Kidney epithelial cell (primary cell): ENCODE measurements around the gene TMC6. TPM values are rescaled to one million over a fixed set of nuclear protein-coding genes. Genes with fewer than 3 reads are reported as not detected.

Experiments
- DNase-seq: peaks from one replicate; pipeline ENCODE4 v3.0.0-alpha.2; 2010; ENCODE audit warnings: low read depth
- H3K27me3 ChIP-seq: 2 replicates; pipeline ENCODE4 v1.6.0; 2011; ENCODE audit warnings: low read length; ENCODE audit not compliant: control insufficient read depth, insufficient read depth
- H3K36me3 ChIP-seq: 2 replicates; pipeline ENCODE4 v1.5.1; 2011; ENCODE audit warnings: low read length; ENCODE audit not compliant: control insufficient read depth, insufficient read depth
- H3K4me3 ChIP-seq: 2 replicates; pipeline ENCODE4 v1.5.1; 2011; ENCODE audit warnings: low read depth, mild to moderate bottlenecking, control low read depth, low read length
- total RNA-seq: library from RNA; depleted of rRNA; stranded (reverse); fragments of >200 nt; gene quantifications from 2 replicates; pipeline ENCODE4 v1.2.3, GENCODE V29; 2015
- TF ChIP-seq, protein P1 (sequence below): IDR thresholded peaks from 2 replicates; pipeline ENCODE4 v1.5.1; 2011; ENCODE audit warnings: mild to moderate bottlenecking, moderate library complexity, low read length, control low read depth, inconsistent platforms; ENCODE audit not compliant: insufficient read depth, poor library complexity, severe bottlenecking

TMC6 gene
- total RNA-seq, 1 donor from 2014 or later: 88.7 TPM

DNA sequence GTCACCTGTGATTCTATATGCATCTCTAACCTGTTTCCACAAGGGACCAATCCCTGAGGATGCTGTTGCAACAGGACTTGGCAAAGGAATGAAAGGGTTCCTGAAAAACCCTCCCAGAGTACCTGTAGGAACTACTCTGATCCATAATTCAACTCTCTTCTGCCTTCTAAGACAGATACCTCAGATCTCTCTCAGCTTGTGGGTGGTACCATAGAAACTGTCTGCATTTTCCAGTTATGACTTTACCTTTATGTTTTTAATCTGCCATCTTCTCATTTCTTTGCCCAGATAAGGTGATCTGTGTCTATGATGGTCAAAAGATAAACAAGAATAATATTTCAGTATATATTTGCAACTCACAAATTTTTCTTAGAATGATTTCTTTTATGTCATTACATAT, 65.1 kb downstream of the TMC6 start:
- DNase-seq: no peak
- H3K4me3 ChIP-seq: no peak overlapping the region
- no peaks in the 10 kb centered on the region for H3K36me3 ChIP-seq
- TF ChIP-seq, protein P1, sequence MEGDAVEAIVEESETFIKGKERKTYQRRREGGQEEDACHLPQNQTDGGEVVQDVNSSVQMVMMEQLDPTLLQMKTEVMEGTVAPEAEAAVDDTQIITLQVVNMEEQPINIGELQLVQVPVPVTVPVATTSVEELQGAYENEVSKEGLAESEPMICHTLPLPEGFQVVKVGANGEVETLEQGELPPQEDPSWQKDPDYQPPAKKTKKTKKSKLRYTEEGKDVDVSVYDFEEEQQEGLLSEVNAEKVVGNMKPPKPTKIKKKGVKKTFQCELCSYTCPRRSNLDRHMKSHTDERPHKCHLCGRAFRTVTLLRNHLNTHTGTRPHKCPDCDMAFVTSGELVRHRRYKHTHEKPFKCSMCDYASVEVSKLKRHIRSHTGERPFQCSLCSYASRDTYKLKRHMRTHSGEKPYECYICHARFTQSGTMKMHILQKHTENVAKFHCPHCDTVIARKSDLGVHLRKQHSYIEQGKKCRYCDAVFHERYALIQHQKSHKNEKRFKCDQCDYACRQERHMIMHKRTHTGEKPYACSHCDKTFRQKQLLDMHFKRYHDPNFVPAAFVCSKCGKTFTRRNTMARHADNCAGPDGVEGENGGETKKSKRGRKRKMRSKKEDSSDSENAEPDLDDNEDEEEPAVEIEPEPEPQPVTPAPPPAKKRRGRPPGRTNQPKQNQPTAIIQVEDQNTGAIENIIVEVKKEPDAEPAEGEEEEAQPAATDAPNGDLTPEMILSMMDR: no peak
- no peaks in the 10 kb centered on the region for H3K27me3 ChIP-seq

DNA sequence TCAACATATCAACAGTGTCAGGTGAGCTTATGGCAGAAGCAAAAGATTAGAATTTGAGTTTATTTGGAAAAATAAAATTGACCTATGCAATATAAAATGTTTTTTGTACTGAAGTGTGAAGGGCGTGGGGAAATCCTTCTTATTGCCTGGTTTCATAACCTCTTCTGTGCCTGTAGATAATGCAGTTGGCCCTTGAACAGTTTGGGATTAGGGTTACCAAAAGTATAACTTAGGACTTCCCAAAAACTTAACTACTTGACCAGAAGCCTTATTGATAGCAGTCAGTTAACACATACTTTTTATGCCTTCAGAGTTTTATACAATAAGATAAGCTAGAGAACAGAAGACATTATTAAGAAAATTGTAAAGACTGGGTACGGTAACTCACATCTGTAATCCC, 66.0 kb downstream of the TMC6 start:
- TF ChIP-seq, protein P1: no peak
- Histone ChIP-seq H3K27me3 (no peaks in the 10 kb centered on the region), H3K36me3 (no peaks in the 10 kb centered on the region), H3K4me3 (no peak overlapping the region)
- no peak for DNase-seq

Other genes with a start within 250 kb of the TMC6 start
- 5.1 and 5.3 TPM in 2 replicates for gene TNRC6C, start 170.1 kb downstream of the TMC6 start, total RNA-seq
- 5.5 and 6.4 TPM in 2 replicates for gene TMC8, start 2.0 kb upstream of the TMC6 start, total RNA-seq
- not detected in 2 replicates for gene C17orf99, start 17.6 kb upstream of the TMC6 start, total RNA-seq
- gene SYNGR2, start 39.8 kb upstream of the TMC6 start, total RNA-seq: 85.7 and 144 TPM in 2 replicates
- gene TK1, start 58.3 kb upstream of the TMC6 start, total RNA-seq: 15.0 and 21.1 TPM in 2 replicates
- 38.1 and 49.7 TPM in 2 replicates for gene AFMID, start 58.6 kb upstream of the TMC6 start, total RNA-seq
- 7.2 and 8.6 TPM in 2 replicates for gene BIRC5, start 85.5 kb upstream of the TMC6 start, total RNA-seq
- gene TMEM235, start 102.9 kb upstream of the TMC6 start, total RNA-seq: not detected in 2 replicates
- 36.0 and 39.2 TPM in 2 replicates for gene SOCS3, start 231.3 kb upstream of the TMC6 start, total RNA-seq
- 32.8 and 34.5 TPM in 2 replicates for gene PGS1, start 249.9 kb upstream of the TMC6 start, total RNA-seq